ENCODE measurements around the gene PDLIM1.

Gene PDLIM1

GRCh38 chr10:95265572-95265971 is 25.2 kb downstream of the PDLIM1 start:
- Histone ChIP-seq H3K9me3 (ENCODE audit: control insufficient read depth, low read length) (no peaks in the 10 kb centered on the region), H3K9ac (no peak overlapping the region), H3K4me3 (ENCODE audit: low read depth, low read length) (no peak overlapping the region), H3K4me1 (peaks cover 31% of the 10 kb centered on the region), H3K4me2 (ENCODE audit: low read length) (no peak overlapping the region), H3K27ac (no peak overlapping the region), H3K79me2 (peaks cover 5% of the 10 kb centered on the region), H2AFZ (no peak overlapping the region), H3K27me3 (ENCODE audit: control insufficient read depth, insufficient read depth, low read length) (no peaks in the 10 kb centered on the region), H3K36me3 (ENCODE audit: control insufficient read depth, insufficient read depth, low read length) (no peaks in the 10 kb centered on the region)
- no peak for TF ChIP-seq CTCF (IDR thresholded peaks at IDR 0.05)

- no peak for TF ChIP-seq CTCF (IDR thresholded peaks at IDR 0.05)
- peak overlapping the region; percentile 20 for H3K4me3 ChIP-seq (ENCODE audit: low read depth, low read length)
- H3K36me3 ChIP-seq (ENCODE audit: control insufficient read depth, insufficient read depth, low read length): no peaks in the 10 kb centered on the region
- peak overlapping the region; percentile 62 for H3K4me2 ChIP-seq (ENCODE audit: low read length)
- peak overlapping the region; percentile 75 for H3K27ac ChIP-seq
- peak overlapping the region; percentile 24 for H2AFZ ChIP-seq
- no peaks in the 10 kb centered on the region for H3K27me3 ChIP-seq (ENCODE audit: control insufficient read depth, insufficient read depth, low read length)
- H3K9ac ChIP-seq: no peak overlapping the region
- H3K9me3 ChIP-seq (ENCODE audit: control insufficient read depth, low read length): no peaks in the 10 kb centered on the region
- peaks cover 5% of the 10 kb centered on the region for H3K79me2 ChIP-seq
- peaks cover 42% of the 10 kb centered on the region for H3K4me1 ChIP-seq
Observed at GRCh38 chr10:95264227-95265051, 26.4 kb downstream of the PDLIM1 start.

GRCh38 chr10:95263864-95264226 is 27.0 kb downstream of the PDLIM1 start:
- Histone ChIP-seq H3K27me3 (ENCODE audit: control insufficient read depth, insufficient read depth, low read length) (no peaks in the 10 kb centered on the region), H2AFZ (no peak overlapping the region), H3K4me3 (ENCODE audit: low read depth, low read length) (no peak overlapping the region), H3K36me3 (ENCODE audit: control insufficient read depth, insufficient read depth, low read length) (no peaks in the 10 kb centered on the region), H3K79me2 (peaks cover 3% of the 10 kb centered on the region), H3K4me1 (peaks cover 42% of the 10 kb centered on the region), H3K4me2 (ENCODE audit: low read length) (peak overlapping the region; percentile 13), H3K27ac (peak overlapping the region; percentile 75), H3K9me3 (ENCODE audit: control insufficient read depth, low read length) (no peaks in the 10 kb centered on the region), H3K9ac (no peak overlapping the region)
- no peak for TF ChIP-seq CTCF (IDR thresholded peaks at IDR 0.05)

- Histone ChIP-seq H3K4me1 (peaks cover 42% of the 10 kb centered on the region), H3K36me3 (ENCODE audit: control insufficient read depth, insufficient read depth, low read length) (no peaks in the 10 kb centered on the region), H3K27ac (no peak overlapping the region), H3K79me2 (peaks cover 3% of the 10 kb centered on the region), H2AFZ (no peak overlapping the region), H3K27me3 (ENCODE audit: control insufficient read depth, insufficient read depth, low read length) (no peaks in the 10 kb centered on the region), H3K9ac (no peak overlapping the region), H3K4me2 (ENCODE audit: low read length) (peak overlapping the region; percentile 13), H3K4me3 (ENCODE audit: low read depth, low read length) (no peak overlapping the region), H3K9me3 (ENCODE audit: control insufficient read depth, low read length) (no peaks in the 10 kb centered on the region)
- no peak for TF ChIP-seq CTCF (IDR thresholded peaks at IDR 0.05)
Observed at GRCh38 chr10:95262763-95263518, 27.9 kb downstream of the PDLIM1 start.

All from parathyroid adenoma (tissue), 2 donors.